HG03460 (cell line): ENCODE measurements around the gene P4HA2.

Experiments
- ATAC-seq: cut with Tn5 transposase; IDR thresholded peaks from one replicate; pipeline ENCODE4 v1.9.1; 2021; ENCODE audit not compliant: unreplicated experiment

P4HA2 gene

DNA sequence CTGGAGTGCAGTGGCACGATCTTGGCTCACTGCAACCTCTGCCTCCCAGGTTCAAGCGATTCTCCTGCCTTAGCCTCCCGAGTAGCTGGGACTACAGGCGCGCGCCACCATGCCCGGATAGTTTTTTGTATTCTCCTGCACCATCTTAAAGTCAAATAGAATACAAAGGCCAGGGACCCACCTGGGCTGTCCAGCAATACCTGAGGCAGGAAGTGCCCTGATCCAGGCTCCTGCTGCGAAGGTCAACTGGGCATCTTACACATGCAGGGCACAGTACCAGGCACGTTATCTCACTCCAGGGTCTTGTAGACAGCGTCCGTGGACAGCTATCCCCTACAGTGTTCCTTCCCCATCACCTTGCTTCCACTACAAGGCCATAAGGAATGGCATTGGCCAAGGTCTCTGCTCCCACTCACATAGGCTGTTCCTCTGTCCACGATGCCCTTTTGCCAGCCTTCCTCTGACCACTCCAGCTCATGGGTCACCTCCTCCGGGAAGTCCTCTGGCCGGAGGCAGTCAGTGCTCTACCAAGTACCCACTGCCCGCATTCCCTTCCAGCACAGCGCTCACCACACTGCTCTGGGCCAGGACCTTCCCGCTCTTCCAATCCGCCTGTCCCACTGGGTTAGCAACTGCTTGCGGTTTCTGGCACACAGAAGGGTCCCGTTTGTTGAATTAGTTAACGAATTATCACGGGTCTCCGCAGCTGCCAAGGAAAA is 978 bp downstream of the P4HA2 start:
- ATAC-seq: no peak

DNA sequence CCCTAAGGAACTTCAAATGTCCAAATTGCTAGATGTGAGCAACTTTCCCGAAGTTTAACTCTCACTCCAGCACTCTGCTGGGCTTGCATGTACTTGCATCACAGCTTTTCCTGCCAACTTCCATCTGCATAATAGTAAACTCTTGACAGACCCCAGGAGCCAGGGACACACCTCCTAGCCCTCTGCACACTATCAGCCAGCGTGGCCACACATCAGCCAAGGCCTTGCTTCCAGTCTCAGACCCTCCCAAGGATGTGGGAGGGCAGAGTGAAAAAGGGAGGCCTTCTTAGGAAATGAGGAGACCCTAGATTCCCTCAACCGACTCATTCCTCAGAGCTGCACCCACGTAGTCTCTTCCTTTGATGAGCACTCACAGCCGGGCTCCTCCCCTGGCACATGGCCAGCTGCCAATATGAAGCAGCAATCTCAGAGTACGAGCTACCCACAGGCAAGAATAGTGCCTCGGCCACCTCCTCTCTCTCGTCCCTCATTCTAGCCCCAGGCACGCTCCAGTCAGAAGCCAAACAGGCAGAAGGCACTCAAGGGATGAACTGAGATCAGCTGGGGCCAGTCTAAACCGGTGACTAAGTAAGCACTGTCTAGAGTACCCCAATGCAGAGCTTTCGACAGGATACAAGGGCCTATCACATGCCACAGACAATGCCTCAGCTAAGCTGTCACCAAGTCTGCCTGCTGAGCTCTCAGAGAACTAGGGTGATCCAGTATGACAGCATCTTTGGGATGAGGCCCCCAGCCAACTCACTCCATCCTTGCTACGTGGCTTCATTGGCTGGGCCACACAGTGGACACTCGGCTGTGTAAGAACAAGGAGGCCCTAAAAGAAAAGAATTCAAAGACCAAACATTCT is 2.3 kb downstream of the P4HA2 start:
- no peak for ATAC-seq

DNA sequence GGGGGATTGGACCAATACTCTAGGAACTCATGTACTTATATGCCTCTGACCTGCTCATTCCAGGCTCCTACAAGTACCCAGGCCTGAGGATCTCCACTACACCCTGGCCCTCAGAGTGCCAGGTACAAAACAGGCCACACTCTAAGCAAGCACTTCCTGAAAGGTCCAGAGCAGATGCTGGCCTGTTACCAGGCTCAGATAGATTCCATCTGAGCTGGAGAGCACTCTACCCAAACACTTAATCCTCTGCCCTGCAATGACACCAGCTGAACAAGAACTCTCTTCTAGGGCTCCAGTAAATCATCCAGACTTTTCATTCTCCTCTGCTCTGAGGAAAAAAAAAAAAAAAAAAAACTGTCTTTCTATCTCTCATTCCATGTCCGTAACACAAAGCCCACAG is 2.9 kb downstream of the P4HA2 start:
- no peak for ATAC-seq

DNA sequence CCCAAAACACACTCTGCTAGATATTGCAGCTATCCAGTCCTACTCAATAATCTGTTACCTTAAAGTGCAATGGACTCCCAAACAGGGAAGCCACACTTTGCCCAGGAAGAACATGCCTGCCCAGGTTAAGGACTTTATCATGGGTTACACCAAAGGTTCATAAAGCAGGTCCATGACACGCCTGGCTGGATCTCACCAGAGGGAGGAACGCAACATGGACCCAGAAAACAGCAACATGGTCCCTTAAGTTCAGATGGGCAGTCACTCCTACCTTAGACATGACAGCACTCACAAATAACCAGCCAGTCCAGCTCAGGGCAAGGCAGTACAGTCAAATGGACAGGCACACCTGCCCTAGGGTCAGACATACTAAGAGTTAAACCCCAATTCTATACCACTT is 3.8 kb downstream of the P4HA2 start:
- ATAC-seq: no peak

DNA sequence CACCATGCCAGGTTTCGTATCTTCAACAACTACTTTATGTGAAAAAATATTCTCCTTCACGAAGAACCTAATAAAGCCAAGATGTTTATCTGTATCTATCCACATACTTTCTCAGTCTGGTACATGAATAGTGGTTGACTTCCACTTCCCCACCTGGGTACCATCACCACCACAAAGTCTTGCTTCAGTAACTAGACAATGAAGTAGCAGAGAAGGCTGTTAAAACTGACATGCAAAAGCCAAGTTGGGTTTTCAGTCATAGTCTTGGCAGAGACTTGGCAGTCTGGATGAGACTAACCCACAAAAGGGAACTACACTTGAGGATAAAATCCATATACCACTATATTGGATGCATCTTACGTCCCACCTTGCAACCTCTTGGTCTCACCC is 5.0 kb downstream of the P4HA2 start:
- ATAC-seq: peak; percentile 66

DNA sequence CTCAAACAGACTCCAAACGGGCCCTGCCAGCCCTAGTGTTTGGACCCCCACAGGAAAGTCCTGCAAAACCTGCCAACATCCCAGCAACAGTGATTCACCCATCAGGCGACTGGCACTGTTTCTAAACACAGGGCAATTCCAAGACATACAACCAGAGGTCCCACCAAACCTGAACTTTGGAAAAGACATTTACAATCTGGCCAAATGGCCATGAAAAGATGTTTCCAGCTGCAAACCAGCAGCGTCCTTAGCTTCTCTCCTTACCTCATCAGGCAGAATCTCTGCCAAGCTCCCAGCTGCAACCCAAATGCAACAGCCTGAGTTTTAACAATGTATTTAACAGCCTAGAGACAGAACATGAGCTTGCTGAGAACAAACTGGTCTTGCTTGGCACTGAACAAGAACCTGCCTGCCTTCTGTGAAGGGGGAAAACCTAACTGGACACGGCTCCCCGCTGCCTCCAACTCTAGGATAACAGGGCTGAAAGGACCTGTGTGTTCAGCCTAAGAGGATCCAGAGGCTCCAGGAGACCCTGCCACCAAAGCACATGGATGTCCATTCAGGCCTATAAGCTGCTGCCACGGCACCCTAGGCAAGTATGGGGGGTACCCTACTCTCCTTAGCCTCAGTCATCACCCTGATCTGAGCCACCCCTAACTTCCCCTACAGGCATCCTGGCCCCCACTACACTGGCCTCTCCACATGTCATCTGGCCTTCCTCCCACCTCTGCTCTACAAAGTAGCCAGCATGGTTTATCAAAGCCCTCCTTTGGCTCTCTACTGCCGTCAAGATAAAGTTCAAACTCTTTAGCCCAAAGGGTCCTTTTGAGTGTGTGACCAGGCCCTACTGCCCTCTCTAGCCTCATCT is 5.6 kb downstream of the P4HA2 start:
- peak; percentile 6 for ATAC-seq

DNA sequence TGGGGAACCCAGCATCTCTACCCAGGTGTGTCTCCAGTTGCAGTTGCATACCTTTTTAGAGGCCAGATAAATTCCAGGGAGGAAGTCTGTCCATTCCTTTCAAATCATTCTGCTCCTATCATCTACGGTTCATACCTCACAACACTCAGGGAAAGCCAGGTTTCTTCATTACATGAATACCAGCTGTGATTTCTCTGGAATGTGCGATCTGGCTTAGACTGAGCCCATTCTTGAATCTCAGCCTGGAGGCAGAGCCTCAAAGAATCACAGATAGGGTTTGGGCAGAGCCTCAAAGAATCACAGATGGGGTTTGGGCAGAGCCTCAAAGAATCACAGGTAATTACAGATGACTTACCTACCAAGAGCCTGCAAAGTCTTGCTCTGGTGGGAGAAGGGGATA is 7.2 kb downstream of the P4HA2 start:
- ATAC-seq: no peak

DNA sequence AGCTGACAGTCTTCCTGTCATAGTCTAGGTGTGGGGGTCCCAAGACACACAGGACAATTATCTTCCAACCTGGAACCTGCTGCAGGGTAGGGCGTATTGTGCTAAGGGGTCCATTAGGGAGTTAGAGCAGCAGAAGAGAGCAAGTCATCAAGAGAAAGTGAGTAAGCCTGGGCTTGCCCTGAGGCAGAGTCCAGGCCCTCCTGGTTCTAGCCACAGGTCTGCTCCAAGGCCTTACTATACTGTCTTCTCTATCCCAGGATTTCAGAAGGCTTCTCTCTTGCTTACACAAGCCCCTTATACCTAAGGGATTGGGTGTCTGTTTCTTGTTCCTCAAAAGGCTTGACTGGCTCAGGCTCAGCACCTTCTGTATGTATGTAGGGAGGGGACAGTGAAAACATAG is 7.7 kb downstream of the P4HA2 start:
- no peak for ATAC-seq

DNA sequence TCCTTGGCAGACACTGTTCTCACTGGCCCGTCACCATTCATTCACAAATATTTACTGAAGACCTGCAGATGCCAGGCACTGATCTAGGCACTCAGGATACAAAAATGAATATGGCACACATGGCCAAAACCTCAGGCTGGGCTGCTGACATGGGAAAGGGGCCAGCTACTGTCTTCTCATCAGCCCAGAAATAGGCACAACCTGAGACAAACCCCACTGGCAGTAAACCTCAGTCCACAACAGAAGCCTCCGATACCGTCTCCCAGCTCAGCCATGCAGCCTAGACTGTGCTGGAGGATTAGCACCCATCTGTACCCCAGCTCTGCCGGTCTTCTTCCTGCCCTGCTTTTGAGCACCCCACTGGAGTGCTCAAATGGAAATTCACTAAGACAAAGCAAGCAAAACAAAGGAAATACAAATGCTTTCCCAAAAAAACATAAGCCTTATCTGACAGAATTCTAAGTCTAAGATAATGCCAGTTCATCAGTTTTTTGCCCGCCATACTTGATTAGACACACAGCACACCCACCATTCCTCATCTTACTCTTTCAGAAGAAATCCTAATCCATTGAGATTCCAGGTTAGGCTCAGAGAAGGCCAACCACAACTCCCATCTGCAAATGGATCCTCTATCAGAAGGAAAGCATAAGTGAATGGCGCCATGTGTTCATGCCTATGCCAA is 8.2 kb downstream of the P4HA2 start:
- ATAC-seq: no peak

DNA sequence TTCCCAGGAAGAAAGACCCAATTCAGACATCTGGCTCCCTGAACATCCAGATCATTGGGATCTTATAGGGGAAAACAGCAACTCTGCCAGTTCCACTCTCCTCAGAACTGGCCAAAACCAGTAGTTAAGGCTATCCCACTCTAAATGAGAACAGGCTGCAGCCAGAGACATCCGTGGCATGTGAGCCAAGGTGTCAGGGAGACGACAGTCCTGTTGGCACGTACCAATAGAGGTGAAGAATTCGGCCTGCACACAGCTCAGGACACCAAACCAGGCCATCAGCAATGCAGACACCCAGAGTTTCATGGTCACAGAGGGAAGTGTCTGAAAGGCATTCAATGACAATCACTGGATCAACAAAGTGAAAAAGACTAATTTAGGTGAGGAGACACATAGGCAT is 9.3 kb downstream of the P4HA2 start:
- no peak for ATAC-seq

DNA sequence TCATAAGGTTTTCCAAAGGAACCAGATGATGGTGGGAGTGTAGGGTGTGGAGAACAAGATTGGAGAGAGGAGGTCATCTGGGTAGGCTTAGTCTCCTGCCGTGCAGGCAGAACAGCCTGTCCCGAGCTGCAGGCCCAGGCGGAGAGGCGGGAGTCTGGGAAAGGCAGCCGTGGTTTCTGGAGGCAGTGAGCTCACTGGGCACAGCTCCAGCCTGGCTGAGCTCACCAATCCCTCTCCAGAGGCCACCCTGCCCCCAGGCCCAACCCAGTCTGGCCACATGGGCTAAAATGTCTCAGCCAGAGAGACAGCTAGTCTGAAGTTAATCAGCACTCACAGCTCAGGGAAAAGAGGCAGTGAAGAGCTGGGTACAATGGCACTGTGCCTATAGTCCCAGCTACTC is 12.3 kb downstream of the P4HA2 start:
- no peak for ATAC-seq

DNA sequence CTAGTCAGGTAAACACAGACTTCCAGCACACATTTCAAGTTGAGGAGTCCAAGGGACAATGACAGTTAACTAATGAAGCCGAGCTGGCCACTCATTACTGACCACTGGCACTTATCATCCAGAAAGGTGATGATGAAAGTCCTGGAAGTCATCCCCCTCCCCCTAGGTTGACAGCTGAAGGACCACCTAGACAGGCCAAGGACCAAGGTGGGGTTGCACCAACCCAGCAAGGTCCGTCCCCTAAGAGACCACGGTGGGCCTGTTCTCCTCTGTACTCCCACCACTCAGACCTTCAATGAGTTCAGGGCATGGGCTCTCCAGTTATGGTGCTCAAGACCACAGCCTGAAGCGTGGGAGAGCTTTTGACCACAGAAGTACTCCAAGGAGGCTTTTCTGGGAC is 13.2 kb downstream of the P4HA2 start:
- no peak for ATAC-seq

DNA sequence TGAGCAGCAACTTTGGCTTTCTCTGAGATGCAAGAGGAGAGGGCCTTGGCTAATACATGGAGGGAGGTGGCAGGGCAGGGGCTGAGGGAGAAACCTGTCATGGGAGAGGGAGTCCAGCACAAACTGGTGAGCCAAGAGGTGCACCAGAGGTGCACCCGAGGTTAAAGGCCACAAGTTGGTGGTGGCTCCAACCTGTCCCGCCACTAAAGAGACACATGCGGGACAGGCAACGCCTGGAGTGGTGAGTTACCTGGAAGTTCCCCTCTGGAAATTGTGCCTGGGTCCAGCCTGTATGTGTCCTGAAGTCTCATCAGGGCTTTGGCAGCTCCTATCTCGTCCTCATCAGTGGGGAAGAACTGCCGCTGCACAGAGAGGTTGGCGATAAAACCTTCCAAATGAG is 14.0 kb downstream of the P4HA2 start:
- ATAC-seq: no peak

DNA sequence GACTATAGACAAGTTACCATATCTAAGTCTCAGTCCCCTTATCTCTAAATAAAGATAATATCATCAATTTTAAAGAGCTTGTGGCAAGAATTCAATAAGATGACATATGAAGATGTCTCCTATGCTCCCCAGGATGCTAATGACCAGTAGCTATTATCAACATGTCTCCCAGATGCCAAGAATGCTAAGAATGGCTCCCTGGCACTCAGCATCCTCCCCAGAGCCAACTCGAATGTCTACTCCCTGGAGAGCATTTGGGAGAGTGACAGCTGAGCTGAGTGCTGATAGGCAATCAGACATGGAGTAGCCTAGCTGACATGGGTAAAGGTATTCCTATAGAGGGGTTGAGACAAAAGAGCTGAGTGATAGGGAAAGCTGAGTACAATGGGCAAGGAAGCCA is 15.9 kb downstream of the P4HA2 start:
- no peak for ATAC-seq

DNA sequence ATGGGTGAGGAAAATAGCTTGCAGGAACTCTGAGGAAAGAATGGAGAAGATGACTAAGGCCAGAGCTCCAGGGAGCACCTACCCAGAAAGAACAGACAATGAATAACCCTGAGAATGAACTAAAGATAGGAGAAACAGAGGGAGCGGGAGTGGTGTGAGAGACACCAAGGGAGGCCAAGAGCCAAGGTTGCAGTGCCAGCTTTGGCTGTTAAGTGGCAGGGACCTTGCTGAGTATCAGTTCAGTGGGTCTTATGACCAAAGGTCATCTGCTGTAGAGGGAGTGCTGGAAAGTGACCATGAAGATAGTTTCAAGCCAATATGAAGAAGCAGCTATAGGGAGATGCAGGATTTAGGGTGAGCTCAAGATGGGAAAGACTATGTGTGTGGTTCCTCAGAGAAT is 16.7 kb downstream of the P4HA2 start:
- ATAC-seq: no peak

DNA sequence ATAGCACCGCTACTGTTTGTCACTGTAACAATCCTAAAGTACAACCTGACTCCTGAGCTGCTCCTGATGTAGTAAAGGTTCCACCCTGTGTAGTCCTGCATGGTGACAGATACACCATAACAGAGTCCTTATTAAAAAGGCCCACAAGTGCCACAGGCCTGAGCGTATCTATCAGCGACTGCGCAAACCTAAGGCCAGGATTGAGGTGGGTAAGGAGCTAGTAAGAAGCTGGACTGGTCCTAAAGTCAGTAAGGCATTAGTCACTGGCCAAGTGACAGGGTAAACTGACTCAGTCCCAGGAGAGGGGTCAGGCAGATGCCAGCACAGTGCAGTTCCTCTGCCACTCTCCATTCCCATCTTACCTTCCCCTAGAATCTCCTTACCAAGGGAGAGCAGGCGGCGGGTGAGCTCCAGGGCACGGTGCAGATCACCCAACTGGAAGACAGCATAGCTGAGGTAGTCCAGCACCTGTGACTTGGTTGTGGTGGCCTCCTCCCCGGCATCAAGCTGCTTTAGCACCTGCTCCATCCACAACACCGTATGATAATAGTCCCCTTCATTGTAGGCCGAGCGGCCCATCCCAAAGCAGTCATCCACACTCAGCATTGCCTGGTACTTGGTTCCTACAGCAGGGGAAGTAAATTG is 17.6 kb downstream of the P4HA2 start:
- no peak for ATAC-seq

DNA sequence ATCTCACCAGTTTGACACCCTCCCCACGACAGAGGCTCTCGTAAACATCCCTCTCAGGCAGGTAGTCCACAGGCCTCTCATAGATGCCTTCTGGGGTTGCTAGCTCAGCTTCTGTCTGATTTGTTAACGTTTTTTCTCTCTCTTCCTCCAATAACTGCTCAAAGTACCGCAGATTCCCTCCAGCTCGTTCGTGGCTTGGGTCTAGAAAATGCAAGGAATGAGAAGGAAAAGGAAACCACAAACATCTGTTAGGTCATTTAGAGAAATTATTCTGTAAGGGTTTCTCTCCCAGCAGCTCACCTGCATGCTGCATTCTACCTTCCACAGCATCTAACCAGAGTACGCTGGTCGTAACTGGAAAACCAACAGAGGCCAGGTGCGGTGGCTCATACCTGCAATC is 18.5 kb downstream of the P4HA2 start:
- no peak for ATAC-seq

DNA sequence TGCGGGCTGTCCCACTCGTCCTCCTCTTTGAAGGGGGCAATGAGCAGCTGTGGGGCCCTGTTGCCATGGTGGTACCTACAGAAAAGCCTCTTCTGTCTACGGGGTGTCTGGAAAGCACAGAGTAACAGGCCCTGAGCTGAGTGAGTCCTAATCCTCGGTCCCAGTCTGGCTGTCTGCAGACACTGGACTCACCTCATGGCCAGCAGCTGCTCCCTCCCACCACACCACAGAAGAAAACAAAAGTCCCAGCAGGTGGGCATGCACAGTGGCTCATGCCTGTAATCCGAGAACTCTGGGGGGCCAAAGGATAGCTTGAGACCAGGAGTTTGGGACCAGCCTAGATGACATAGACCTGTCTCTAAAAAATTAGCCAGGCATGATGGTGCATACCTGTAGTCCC is 19.9 kb downstream of the P4HA2 start:
- ATAC-seq: no peak

DNA sequence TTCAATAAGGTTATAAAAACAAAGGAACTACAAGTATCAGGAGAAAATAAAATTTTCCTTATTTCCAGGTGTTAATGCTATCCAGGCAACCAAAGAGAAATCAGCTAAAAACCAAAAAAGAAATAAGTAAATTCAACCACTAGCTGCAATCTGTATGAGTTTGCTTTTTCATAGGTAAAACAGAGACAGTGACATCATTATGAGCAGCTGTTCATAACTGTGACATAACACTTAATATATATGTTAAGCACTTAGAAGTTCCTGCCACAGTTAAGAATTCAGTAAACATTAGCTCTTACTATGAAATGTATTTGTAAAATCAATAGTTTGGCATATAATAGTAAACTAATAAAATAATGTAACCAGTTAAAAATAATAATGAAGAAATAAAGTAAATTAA is 20.9 kb downstream of the P4HA2 start:
- ATAC-seq: no peak

DNA sequence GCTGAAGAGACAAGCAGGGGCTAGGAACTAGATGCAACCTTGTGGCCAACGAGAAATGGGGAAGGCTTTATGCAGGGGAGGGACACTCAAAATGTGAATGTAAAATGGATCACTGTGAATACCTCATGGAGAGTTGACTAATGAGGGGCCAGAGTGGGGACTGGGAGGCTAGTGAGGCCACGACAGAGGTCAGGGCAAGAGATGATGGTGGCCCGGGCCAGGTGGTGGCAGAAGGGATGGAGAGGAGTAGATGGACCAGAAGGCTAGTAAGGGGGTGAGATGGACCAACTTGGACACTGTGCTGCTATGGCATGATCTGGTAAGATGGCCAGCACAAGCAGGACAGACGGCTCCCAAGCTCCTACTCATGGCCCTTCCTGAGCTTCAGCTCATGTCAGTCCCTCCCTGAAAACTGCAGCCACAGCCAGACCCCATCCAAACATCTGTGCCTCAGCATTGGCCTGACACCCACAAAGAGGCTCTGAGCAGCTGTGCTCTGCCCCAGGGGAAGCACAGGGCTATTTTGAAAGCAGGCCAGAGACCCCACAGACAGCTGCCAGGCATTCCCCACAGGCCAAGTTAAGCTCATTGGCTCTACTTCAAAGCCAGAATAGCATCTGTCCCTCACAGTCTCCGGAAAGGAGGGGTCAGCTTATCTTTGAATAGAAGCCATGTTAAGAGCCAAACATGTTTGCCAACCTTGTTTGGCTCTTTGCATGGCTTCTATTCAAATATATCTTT is 22.1 kb downstream of the P4HA2 start:
- ATAC-seq: peak; percentile 59
